Measurements from ENCODE around the gene UTY. TPM values are rescaled to one million over a fixed set of nuclear protein-coding genes. Genes with fewer than 3 reads are reported as not detected.
"Not testable (repeated sequence)": the region's sequence is repeated elsewhere in the genome, so short reads cannot be mapped to it uniquely, and the experiment has no call there.

The UTY gene
- total and polyA plus RNA-seq, 7 donors: 2.3 to 42.1 (median 18.6) TPM; not detected in 3

- 94 to 99% methylated on average over 2 of the region's 2 CpGs for WGBS, 2 donors
- no peak overlapping the region for H3K4me3 ChIP-seq
Measured at GRCh38 chrY:13279561-13279960, 200.3 kb downstream of the UTY start.

DNA sequence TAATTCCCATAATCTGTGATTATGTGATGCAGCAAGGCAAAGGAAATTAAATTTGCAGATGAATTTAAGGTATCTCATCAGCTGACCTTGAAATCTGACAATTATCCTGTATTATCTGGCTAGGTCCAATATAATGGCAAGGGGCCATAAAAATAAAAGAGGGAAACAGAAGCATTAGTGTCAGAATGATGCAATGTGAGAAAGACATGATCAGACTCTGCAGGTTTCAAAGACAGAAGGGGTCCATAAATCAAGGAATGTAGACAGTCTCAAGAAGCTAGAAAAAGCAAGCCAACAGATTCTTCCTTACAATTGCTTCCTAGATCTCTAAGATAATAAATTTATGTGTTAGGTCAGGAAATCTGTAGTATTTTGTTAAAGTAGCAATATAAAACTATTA, 208.1 kb downstream of the UTY start:
- intact Hi-C loops (cut with DNase I): no loop called here
- H3K36me3 ChIP-seq: peaks cover 0 to 15% (median 0%) of the 10 kb centered on the region in 4 donors
- no peaks in the 10 kb centered on the region for H3K27me3 ChIP-seq
- no peaks in the 10 kb centered on the region for H3K4me1 ChIP-seq
- H3K9me3 ChIP-seq: no peaks in the 10 kb centered on the region
- no peak for TF ChIP-seq POLR2A (IDR thresholded peaks at IDR 0.05)
- TF ChIP-seq CTCF (IDR thresholded peaks at IDR 0.05): no peak
- no peak for TF ChIP-seq POLR2AphosphoS5 (IDR thresholded peaks at IDR 0.05)
- no peak for TF ChIP-seq EP300 (IDR thresholded peaks at IDR 0.05)
- DNase-seq: no peak
- H3K4me3 ChIP-seq: no peak overlapping the region
- H3K27ac ChIP-seq: no peak overlapping the region

More at GRCh38 chrY:13279561-13279960, 200.3 kb downstream of the UTY start:
- H3K27me3 ChIP-seq: no peaks in the 10 kb centered on the region
- peaks cover 0 to 17% (median 3%) of the 10 kb centered on the region in 4 donors for H3K4me1 ChIP-seq
- H3K27ac ChIP-seq: no peak overlapping the region
- intact Hi-C loops (cut with DNase I): no loop called here
- TF ChIP-seq CTCF (IDR thresholded peaks at IDR 0.05): no peak
- no peak for TF ChIP-seq POLR2A (IDR thresholded peaks at IDR 0.05)
- no peak for TF ChIP-seq POLR2AphosphoS5 (IDR thresholded peaks at IDR 0.05)
- TF ChIP-seq EP300 (IDR thresholded peaks at IDR 0.05): no peak
- DNase-seq: no peak
- H3K9me3 ChIP-seq: no peaks in the 10 kb centered on the region
- H3K36me3 ChIP-seq: peaks cover 0 to 10% (median 0%) of the 10 kb centered on the region in 4 donors

DNA sequence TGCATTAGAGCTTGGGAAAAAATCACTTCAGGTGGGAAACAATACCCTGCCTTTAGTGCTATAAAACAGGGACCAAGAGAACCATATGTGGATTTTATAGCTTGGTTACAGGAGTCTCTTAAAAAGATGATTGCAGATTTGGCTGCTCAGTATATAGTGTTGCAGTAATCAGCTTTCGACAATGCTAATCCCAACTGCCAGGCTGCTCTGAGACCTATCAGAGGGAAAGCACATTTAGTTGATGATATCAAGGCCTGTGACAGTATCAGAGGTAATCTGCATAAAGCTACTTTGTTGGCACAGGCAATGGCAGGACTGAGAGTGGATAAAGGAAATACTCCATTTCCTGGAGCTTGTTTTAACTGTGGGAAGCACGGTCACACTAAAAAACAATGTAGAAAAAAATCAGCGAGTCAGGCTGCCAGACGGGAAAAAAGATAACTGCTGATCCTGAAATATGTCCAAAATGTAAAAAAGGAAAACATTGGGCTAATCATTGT, 225.8 kb downstream of the UTY start:
- H3K4me1 ChIP-seq; DNase-seq; H3K27me3 ChIP-seq; H3K36me3 ChIP-seq; H3K9me3 ChIP-seq; H3K27ac ChIP-seq; intact Hi-C loops (cut with DNase I); H3K4me3 ChIP-seq: not testable (repeated sequence)
- 81 to 89% methylated on average over 4 of the region's 4 CpGs for WGBS, 2 donors

GRCh38 chrY:13250421-13250820, 229.4 kb downstream of the UTY start:
- DNase-seq: no peak
- H3K4me1 ChIP-seq: no peaks in the 10 kb centered on the region
- no peak overlapping the region for H3K4me3 ChIP-seq
- no peaks in the 10 kb centered on the region for H3K27me3 ChIP-seq
- peaks cover 0 to 6% (median 0%) of the 10 kb centered on the region in 4 donors for H3K36me3 ChIP-seq
- no peak overlapping the region for H3K27ac ChIP-seq
- no peaks in the 10 kb centered on the region for H3K9me3 ChIP-seq
- no peak for TF ChIP-seq POLR2AphosphoS5 (IDR thresholded peaks at IDR 0.05)
- no peak for TF ChIP-seq CTCF (IDR thresholded peaks at IDR 0.05)
- TF ChIP-seq POLR2A (IDR thresholded peaks at IDR 0.05): no peak
- no peak for TF ChIP-seq EP300 (IDR thresholded peaks at IDR 0.05)
- intact Hi-C loops (cut with DNase I): no loop called here

DNA sequence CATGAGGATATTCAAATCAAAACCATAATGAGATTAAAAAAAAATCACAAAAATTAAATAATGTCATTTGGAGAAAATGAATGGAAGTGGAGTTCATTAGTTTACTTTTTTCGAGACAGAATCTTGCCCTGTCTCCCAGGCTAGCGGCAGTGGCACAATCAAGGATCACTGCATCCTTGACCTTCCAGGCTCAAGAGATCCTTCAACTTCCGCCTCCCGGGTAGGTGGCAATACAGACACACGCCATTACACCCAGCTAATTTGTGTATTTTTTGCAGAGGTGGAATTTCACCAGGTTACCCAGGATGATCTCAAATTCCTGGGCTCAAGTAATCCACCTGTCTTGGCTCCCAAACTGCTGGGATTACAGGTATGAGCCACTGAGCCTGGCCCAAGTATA, 236.1 kb downstream of the UTY start:
- Histone ChIP-seq H3K27me3 (no peaks in the 10 kb centered on the region), H3K36me3 (no peaks in the 10 kb centered on the region), H3K27ac (no peak overlapping the region), H3K4me1 (no peaks in the 10 kb centered on the region), H3K4me3 (no peak overlapping the region), H3K9me3 (no peaks in the 10 kb centered on the region)
- intact Hi-C loops (cut with DNase I): no loop called here
- 94% methylated on average over 5 of the region's 5 CpGs for WGBS, 2 donors
- DNase-seq: no peak
- TF ChIP-seq CTCF (IDR thresholded peaks at IDR 0.05): no peak
- no peak for TF ChIP-seq EP300 (IDR thresholded peaks at IDR 0.05)
- TF ChIP-seq POLR2A (IDR thresholded peaks at IDR 0.05): no peak
- no peak for TF ChIP-seq POLR2AphosphoS5 (IDR thresholded peaks at IDR 0.05)

All from sigmoid colon (tissue), 7 donors.